HEK293 (cell line): Measurements from ENCODE around the gene FTO.

Experiments used
- CTCF ChIA-PET: fragments of 350-600 bp; formaldehyde crosslinking; extraction: SDS; loops from one replicate; lab custom pipeline; 2021; ENCODE audit warnings: antibody characterized with exemption; lab: Yijun Ruan, JAX
- POLR2A ChIA-PET: fragments of 300-600 bp; formaldehyde crosslinking; extraction: SDS; loops from one replicate; lab custom pipeline; 2020; ENCODE audit warnings: antibody characterized with exemption, inconsistent platforms; lab: Yijun Ruan, JAX
- H3K27ac ChIP-seq: fragments of 200-500 bp; sonication (Bioruptor generic); 2 replicates; pipeline ENCODE4 v1.5.1; 2014; ENCODE audit warnings: low read depth, low read length, control low read depth, inconsistent platforms; ENCODE audit errors: extremely low read depth
- H3K36me3 ChIP-seq, 2 experiments: fragments of 200-500 bp in 1 of 2; sonication (Bioruptor generic) in 1 of 2; 1 replicate in 1 of 2; 2 replicates in 1 of 2; pipeline ENCODE4 v1.5.1; 2014 to 2017; ENCODE audit warnings: inconsistent platforms in 2 of 2, low read length in 2 of 2; ENCODE audit not compliant: control insufficient read depth in 2 of 2, insufficient read depth in 1 of 2
- H3K4me1 ChIP-seq: fragments of 200-500 bp; sonication (Bioruptor generic); 2 replicates; pipeline ENCODE4 v1.5.1; 2014; ENCODE audit warnings: mild to moderate bottlenecking, low read length, inconsistent platforms; ENCODE audit not compliant: control insufficient read depth, insufficient read depth
- H3K4me3 ChIP-seq: 2 replicates; pipeline ENCODE4 v1.5.1; 2011; ENCODE audit warnings: low read depth, mild to moderate bottlenecking, control low read depth, low read length, moderate library complexity
- H3K9me3 ChIP-seq: fragments of 200-500 bp; sonication (Bioruptor generic); 2 replicates; pipeline ENCODE4 v1.5.1; 2014; ENCODE audit warnings: low read depth, low read length, inconsistent platforms; ENCODE audit not compliant: control insufficient read depth, insufficient read depth
- EGR2 ChIP-seq: fragments of 450-650 bp; formaldehyde crosslinking; IDR thresholded peaks from 2 replicates; pipeline ENCODE4 v1.5.1; 2016; ENCODE audit warnings: low read depth, missing biosample characterization, missing genetic modification characterization
- KLF10 ChIP-seq: fragments of 450-650 bp; IDR thresholded peaks from 2 replicates; pipeline ENCODE4 v1.5.1; 2018; ENCODE audit warnings: missing biosample characterization, mild to moderate bottlenecking, missing genetic modification characterization
- KLF9 ChIP-seq: fragments of 450-650 bp; formaldehyde crosslinking; IDR thresholded peaks from 2 replicates; pipeline ENCODE4 v1.5.1; 2016; ENCODE audit warnings: missing biosample characterization, missing genetic modification characterization, low read depth
- SP3 ChIP-seq: fragments of 450-650 bp; formaldehyde crosslinking; IDR thresholded peaks from 2 replicates; pipeline ENCODE4 v1.5.1; 2016; ENCODE audit warnings: missing biosample characterization, missing genetic modification characterization
- SP7 ChIP-seq: fragments of 450-650 bp; formaldehyde crosslinking; IDR thresholded peaks from 2 replicates; pipeline ENCODE4 v1.5.1; 2016; ENCODE audit warnings: missing biosample characterization, missing genetic modification characterization
- ZBTB1 ChIP-seq: fragments of 450-650 bp; formaldehyde crosslinking; IDR thresholded peaks from 2 replicates; pipeline ENCODE4 v1.5.1; 2016; ENCODE audit warnings: missing biosample characterization, missing genetic modification characterization
- ZBTB11 ChIP-seq: fragments of 450-650 bp; formaldehyde crosslinking; conservative IDR thresholded peaks from 2 replicates; pipeline ENCODE4 v1.5.1; 2016; ENCODE audit warnings: low read depth, missing biosample characterization, missing genetic modification characterization
- ZBTB20 ChIP-seq: fragments of 450-650 bp; formaldehyde crosslinking; IDR thresholded peaks from 2 replicates; pipeline ENCODE4 v1.5.1; 2016; ENCODE audit warnings: missing biosample characterization, missing genetic modification characterization
- ZNF138 ChIP-seq: fragments of 450-650 bp; formaldehyde crosslinking; IDR thresholded peaks from 2 replicates; pipeline ENCODE4 v1.5.1; 2016; ENCODE audit warnings: missing biosample characterization, missing genetic modification characterization, borderline replicate concordance
- ZNF324 ChIP-seq: fragments of 450-650 bp; formaldehyde crosslinking; IDR thresholded peaks from 2 replicates; pipeline ENCODE4 v1.5.1; 2016; ENCODE audit warnings: missing biosample characterization, missing genetic modification characterization
- ZNF548 ChIP-seq: fragments of 450-650 bp; formaldehyde crosslinking; IDR thresholded peaks from 2 replicates; pipeline ENCODE4 v1.5.1; 2016; ENCODE audit warnings: missing biosample characterization, missing genetic modification characterization
- ZNF560 ChIP-seq: fragments of 450-650 bp; formaldehyde crosslinking; IDR thresholded peaks from 2 replicates; pipeline ENCODE4 v1.5.1; 2017; ENCODE audit warnings: missing biosample characterization, missing genetic modification characterization, borderline replicate concordance
- ZNF561 ChIP-seq: fragments of 450-650 bp; IDR thresholded peaks from 2 replicates; pipeline ENCODE4 v1.5.1; 2018; ENCODE audit warnings: missing biosample characterization, missing genetic modification characterization, borderline replicate concordance
- ZNF768 ChIP-seq: fragments of 450-650 bp; formaldehyde crosslinking; IDR thresholded peaks from 2 replicates; pipeline ENCODE4 v1.5.1; 2018; ENCODE audit warnings: missing biosample characterization, mild to moderate bottlenecking, missing genetic modification characterization
- ZSCAN30 ChIP-seq: fragments of 450-650 bp; IDR thresholded peaks from 2 replicates; pipeline ENCODE4 v1.5.1; 2018; ENCODE audit warnings: missing biosample characterization, mild to moderate bottlenecking, missing genetic modification characterization, moderate library complexity
- TF ChIP-seq, protein P1 (sequence below): fragments of 450-650 bp; formaldehyde crosslinking; IDR thresholded peaks from 2 replicates; pipeline ENCODE4 v1.5.1; 2016; ENCODE audit warnings: missing biosample characterization, missing genetic modification characterization

FTO gene

GRCh38 chr16:53852678-53853077 lies 148.7 kb downstream of the FTO start (continued):
- TF ChIP-seq ZNF548 (tag by site-specific recombination) = no peak

DNA sequence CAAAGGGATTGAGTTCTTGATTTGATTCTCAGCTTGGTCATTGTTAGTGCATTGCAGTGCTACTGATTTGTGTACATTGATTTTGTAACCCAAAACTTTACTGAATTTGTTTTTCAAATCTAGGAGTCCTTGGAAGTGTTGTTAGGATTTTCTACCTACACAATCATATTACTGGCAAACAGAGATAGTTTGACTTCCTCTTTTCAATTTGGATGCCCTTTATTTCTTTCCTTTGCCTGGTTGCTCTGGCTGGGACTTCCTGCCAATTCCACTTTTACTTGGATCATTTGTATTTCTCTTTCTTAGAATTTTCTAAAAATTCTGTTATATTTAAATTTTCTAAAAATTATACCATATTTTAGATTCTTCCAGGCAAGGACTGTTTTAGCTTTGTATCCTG lies 151.1 kb downstream of the FTO start:
- ChIA-PET POLR2A (no interaction called here), CTCF (interaction anchor here (0.7 kb wide), 1 partner anchor 11 kb away, joined by 4 read pairs; no protein-coding TSS in a partner anchor)
- Histone ChIP-seq H3K9me3 (no peaks in the 10 kb centered on the region), H3K4me3 (no peak overlapping the region), H3K4me1 (peaks cover 1% of the 10 kb centered on the region; the same call in 1 of the 2 replicates), H3K27ac (no peak overlapping the region), H3K36me3 (no peaks in the 10 kb centered on the region; a peak in 1 of 3 replicates)
- TF ChIP-seq ZNF560 (tag by site-specific recombination) (no peak), SP7 (tag by site-specific recombination) (no peak), KLF9 (tag by site-specific recombination) (no peak), ZBTB20 (no peak), KLF10 (tag by site-specific recombination) (no peak), ZNF138 (tag by site-specific recombination) (no peak), ZNF768 (tag by site-specific recombination) (no peak), ZNF324 (tag by site-specific recombination) (no peak), ZNF561 (no peak), SP3 (no peak), EGR2 (tag by site-specific recombination) (no peak), ZBTB11 (no peak)
- TF ChIP-seq, protein P1, sequence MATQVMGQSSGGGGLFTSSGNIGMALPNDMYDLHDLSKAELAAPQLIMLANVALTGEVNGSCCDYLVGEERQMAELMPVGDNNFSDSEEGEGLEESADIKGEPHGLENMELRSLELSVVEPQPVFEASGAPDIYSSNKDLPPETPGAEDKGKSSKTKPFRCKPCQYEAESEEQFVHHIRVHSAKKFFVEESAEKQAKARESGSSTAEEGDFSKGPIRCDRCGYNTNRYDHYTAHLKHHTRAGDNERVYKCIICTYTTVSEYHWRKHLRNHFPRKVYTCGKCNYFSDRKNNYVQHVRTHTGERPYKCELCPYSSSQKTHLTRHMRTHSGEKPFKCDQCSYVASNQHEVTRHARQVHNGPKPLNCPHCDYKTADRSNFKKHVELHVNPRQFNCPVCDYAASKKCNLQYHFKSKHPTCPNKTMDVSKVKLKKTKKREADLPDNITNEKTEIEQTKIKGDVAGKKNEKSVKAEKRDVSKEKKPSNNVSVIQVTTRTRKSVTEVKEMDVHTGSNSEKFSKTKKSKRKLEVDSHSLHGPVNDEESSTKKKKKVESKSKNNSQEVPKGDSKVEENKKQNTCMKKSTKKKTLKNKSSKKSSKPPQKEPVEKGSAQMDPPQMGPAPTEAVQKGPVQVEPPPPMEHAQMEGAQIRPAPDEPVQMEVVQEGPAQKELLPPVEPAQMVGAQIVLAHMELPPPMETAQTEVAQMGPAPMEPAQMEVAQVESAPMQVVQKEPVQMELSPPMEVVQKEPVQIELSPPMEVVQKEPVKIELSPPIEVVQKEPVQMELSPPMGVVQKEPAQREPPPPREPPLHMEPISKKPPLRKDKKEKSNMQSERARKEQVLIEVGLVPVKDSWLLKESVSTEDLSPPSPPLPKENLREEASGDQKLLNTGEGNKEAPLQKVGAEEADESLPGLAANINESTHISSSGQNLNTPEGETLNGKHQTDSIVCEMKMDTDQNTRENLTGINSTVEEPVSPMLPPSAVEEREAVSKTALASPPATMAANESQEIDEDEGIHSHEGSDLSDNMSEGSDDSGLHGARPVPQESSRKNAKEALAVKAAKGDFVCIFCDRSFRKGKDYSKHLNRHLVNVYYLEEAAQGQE (tag by site-specific recombination) = no peak

GRCh38 chr16:53855511-53855910 lies 151.6 kb downstream of the FTO start:
- Histone ChIP-seq H3K4me1 (no peaks in the 10 kb centered on the region), H3K27ac (no peak overlapping the region), H3K36me3 (no peaks in the 10 kb centered on the region; a peak in 1 of 3 replicates), H3K4me3 (no peak overlapping the region), H3K9me3 (no peaks in the 10 kb centered on the region)
- ChIA-PET POLR2A (no interaction called here), CTCF (interaction anchor here (0.7 kb wide), 1 partner anchor 11 kb away, joined by 4 read pairs; no protein-coding TSS in a partner anchor)
- TF ChIP-seq ZSCAN30 (tag by site-specific recombination) (no peak), ZBTB1 (tag by site-specific recombination) (no peak)
